ENCODE data around the gene WIPF1. TPM values are rescaled to one million over a fixed set of nuclear protein-coding genes. Genes with fewer than 3 reads are reported as not detected.

WIPF1 gene
- total RNA-seq, 1 donor from 2014 or later = 20.1 TPM

DNA sequence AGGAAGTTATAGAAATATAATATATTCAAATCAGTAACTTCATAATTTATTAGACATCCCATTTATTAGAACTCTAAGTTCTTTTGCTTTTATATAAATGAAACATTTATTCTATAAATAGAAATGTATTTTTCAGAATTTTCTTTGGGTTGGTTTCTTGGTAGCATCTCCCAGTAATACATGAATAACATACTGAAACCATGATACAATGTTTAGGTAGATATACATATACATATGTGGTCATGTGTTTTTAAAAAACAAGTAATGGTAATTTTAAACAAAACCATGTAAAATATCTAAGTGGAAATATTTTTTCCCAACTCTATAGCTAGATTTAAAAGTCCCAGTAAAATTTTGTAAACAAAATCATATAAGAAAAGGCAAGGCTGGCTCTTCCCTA lies 36.9 kb downstream of the WIPF1 start:
- no peak overlapping the region for H3K27ac Mint-ChIP-seq (ENCODE audit: unreplicated experiment)

DNA sequence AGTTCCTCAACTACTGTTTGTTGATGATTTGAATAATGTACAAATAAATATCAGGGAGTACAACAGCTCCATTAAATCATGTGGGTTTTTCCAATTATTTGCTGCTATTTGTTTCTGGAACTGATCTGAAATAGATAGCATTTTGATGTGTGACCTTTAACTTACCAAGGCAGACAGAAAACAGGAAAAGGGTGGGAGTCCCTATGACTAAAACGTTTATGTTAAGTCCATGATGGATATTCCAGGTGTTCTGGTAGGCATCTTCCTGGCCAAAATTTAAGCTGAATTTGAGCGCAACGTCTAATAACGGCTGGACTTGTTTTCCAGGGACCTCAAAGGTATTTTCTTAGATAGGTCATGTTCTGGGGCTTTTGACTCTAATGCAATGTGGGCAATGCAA lies 41.6 kb downstream of the WIPF1 start:
- DNase-seq (ENCODE audit: low read depth, low spot score) = no peak
- H3K36me3 Mint-ChIP-seq (ENCODE audit: low read depth) = peaks cover 5% of the 10 kb centered on the region
- H3K9me3 Mint-ChIP-seq = peaks cover 2% of the 10 kb centered on the region
- no peak overlapping the region for H3K4me3 Mint-ChIP-seq
- H3K27me3 Mint-ChIP-seq (ENCODE audit: low read depth) = no peaks in the 10 kb centered on the region
- no peak overlapping the region for H3K27ac Mint-ChIP-seq (ENCODE audit: unreplicated experiment)
- TF ChIP-seq, protein P1, sequence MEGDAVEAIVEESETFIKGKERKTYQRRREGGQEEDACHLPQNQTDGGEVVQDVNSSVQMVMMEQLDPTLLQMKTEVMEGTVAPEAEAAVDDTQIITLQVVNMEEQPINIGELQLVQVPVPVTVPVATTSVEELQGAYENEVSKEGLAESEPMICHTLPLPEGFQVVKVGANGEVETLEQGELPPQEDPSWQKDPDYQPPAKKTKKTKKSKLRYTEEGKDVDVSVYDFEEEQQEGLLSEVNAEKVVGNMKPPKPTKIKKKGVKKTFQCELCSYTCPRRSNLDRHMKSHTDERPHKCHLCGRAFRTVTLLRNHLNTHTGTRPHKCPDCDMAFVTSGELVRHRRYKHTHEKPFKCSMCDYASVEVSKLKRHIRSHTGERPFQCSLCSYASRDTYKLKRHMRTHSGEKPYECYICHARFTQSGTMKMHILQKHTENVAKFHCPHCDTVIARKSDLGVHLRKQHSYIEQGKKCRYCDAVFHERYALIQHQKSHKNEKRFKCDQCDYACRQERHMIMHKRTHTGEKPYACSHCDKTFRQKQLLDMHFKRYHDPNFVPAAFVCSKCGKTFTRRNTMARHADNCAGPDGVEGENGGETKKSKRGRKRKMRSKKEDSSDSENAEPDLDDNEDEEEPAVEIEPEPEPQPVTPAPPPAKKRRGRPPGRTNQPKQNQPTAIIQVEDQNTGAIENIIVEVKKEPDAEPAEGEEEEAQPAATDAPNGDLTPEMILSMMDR (conservative IDR thresholded peaks at IDR 0.05) = no peak
- H3K4me1 Mint-ChIP-seq = peaks cover under 1% of the 10 kb centered on the region

More for the DNA sequence above, 36.9 kb downstream of the WIPF1 start:
- TF ChIP-seq, protein P1 (conservative IDR thresholded peaks at IDR 0.05) = no peak
- H3K9me3 Mint-ChIP-seq = no peaks in the 10 kb centered on the region
- H3K4me3 Mint-ChIP-seq = no peak overlapping the region
- H3K27me3 Mint-ChIP-seq (ENCODE audit: low read depth) = no peaks in the 10 kb centered on the region
- H3K36me3 Mint-ChIP-seq (ENCODE audit: low read depth) = peaks cover 7% of the 10 kb centered on the region
- no peak for DNase-seq (ENCODE audit: low read depth, low spot score)
- H3K4me1 Mint-ChIP-seq = peaks cover 5% of the 10 kb centered on the region

DNA sequence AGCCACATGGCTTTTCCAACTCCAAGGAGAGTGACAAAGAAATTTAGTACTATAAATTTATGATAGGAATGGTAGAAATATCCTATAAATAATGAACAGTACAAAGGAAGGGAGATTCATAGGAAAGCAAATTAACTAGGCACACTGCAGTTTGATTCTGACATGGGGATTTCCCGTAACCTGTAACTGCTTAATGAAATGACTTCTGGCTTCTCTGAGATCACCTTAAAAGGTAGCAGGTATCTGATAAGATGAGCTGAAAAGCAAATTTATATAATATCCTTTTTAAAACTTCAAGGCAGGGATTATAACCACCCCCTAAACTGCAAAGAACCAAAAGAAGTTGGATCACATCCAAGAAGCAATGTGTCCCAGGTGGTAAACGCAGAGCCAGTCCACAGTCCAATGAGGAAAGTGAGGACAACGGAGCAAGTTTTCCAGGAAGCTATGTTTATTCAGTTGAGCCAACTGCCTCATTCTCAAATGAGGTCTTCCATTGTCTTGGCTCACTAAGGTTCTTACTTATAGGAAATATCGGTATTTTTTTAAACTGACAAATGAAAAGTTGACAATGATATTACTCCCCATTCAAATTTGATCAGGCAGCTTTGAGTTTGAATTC lies 43.0 kb downstream of the WIPF1 start:
- TF ChIP-seq, protein P1 (conservative IDR thresholded peaks at IDR 0.05) = no peak
- H3K4me3 Mint-ChIP-seq = no peak overlapping the region
- H3K9me3 Mint-ChIP-seq = peaks cover 2% of the 10 kb centered on the region
- DNase-seq (ENCODE audit: low read depth, low spot score) = no peak
- peaks cover 5% of the 10 kb centered on the region for H3K36me3 Mint-ChIP-seq (ENCODE audit: low read depth)
- no peaks in the 10 kb centered on the region for H3K27me3 Mint-ChIP-seq (ENCODE audit: low read depth)
- H3K27ac Mint-ChIP-seq (ENCODE audit: unreplicated experiment) = no peak overlapping the region
- no peaks in the 10 kb centered on the region for H3K4me1 Mint-ChIP-seq

DNA sequence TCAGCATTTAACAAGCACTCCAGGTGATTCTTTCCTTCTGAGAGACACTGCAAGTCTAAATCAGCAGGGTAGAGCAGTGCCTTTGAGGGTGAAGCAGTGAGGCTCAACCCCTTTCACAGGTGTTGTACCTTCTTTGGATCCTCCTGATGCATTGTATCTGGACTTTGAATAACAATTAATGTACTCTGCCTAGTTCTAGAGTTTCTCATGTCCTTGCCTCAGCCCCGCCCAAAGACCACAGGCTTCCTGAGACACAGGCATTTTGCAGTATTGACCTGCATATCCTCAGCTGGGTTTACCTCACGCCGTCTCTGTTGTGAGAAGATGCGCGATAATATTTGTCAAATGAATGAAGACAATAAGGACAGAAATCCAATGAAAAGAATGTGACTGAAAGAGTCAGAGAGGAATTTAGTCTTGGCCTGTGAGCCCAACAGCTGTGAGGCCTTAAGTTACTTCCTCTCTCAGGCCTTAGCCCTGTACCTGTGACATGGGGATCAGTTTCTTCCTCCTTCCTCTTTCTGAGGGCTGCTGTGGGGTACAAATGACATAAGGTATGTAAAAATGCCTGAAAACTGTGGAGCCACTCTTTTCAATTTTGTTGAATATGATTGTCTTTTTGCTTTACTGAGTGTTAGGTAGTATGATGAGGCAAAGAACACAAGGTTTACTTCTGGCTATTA lies 43.7 kb downstream of the WIPF1 start:
- Mint-ChIP-seq H3K27me3 (ENCODE audit: low read depth) (no peaks in the 10 kb centered on the region), H3K27ac (ENCODE audit: unreplicated experiment) (no peak overlapping the region)

DNA sequence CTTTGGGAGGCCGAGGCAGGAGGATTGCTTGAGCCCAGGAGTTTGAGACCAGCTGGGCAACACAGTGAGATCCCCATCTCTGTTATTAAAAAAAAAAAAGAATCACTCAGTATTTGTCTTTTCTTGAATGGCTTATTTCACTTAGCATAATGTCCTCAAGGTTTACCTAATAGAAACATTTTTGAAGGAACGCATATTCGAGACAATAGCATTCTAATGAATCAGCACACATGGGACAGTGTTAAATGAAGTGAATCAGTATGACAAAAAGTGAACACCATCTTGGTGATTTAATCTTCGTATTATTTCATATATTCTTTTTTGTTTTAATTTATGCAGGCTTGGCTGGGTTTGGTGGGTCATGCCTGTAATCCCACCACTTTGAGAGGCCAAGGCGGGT lies 44.7 kb downstream of the WIPF1 start:
- H3K27ac Mint-ChIP-seq (ENCODE audit: unreplicated experiment) = no peak overlapping the region

More for the DNA sequence above, 43.7 kb downstream of the WIPF1 start:
- Mint-ChIP-seq H3K4me1 (no peaks in the 10 kb centered on the region), H3K4me3 (no peak overlapping the region), H3K9me3 (peaks cover 2% of the 10 kb centered on the region), H3K36me3 (ENCODE audit: low read depth) (peaks cover 5% of the 10 kb centered on the region)
- no peak for DNase-seq (ENCODE audit: low read depth, low spot score)
- TF ChIP-seq, protein P1 (conservative IDR thresholded peaks at IDR 0.05) = no peak

More for the DNA sequence above, 44.7 kb downstream of the WIPF1 start:
- DNase-seq (ENCODE audit: low read depth, low spot score) = no peak
- no peaks in the 10 kb centered on the region for H3K4me1 Mint-ChIP-seq
- peaks cover 5% of the 10 kb centered on the region for H3K36me3 Mint-ChIP-seq (ENCODE audit: low read depth)
- no peak overlapping the region for H3K4me3 Mint-ChIP-seq
- H3K27me3 Mint-ChIP-seq (ENCODE audit: low read depth) = no peaks in the 10 kb centered on the region
- H3K9me3 Mint-ChIP-seq = peaks cover 2% of the 10 kb centered on the region
- TF ChIP-seq, protein P1 (conservative IDR thresholded peaks at IDR 0.05) = no peak
